ENCODE results near the gene STPG3. TPM values are rescaled to one million over a fixed set of nuclear protein-coding genes. Genes with fewer than 3 reads are reported as not detected.

STPG3 gene
- total and polyA plus RNA-seq, 2 of the 8 experiments (the other 6 are each of a cell fraction or from before 2014, with no cell fraction given) = not detected

DNA sequence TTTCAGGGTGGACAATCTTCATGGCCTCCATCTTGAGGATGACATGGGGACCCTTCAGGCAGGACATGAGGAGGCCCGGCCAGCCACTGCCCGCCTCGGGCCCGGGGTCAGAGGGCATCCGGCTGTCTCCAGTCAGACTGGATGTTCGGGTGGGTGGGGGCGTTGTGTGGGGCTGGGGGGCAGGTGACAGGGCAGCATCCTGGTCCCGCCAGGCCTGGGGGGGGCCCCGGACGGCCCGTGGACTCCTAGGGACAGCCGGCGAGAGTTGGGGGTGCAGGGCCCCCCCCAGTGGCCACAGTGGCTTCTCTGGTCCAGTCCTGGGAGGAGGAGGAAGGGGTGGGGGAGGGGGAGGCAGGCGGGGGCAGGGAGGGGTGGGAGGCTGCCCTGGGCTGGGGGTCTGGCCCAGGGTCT, 30.0 kb upstream of the STPG3 start:
- Histone ChIP-seq H4K8ac (ENCODE audit: extremely low read depth, insufficient read depth, low read length) (no peak overlapping the region), H3K4me1 (replicated peaks in 1 of 4; ENCODE audit: control insufficient read depth in 3 of 4, insufficient read depth in 4 of 4, low read length in 3 of 4) (peaks cover 0 to 18% (median 12%) of the 10 kb centered on the region in 4 experiments; a peak in 5 of 7 replicates), H2AFZ (ENCODE audit: low read length) (no peak overlapping the region), H2BK12ac (ENCODE audit: low read depth, low read length) (no peak overlapping the region), H3K79me2 (ENCODE audit: control insufficient read depth in 1 of 2, insufficient read depth in 2 of 2, low read length in 2 of 2) (no peaks in the 10 kb centered on the region), H3K4me3 (ENCODE audit: extremely low read depth in 1 of 4, insufficient read depth in 2 of 4, low read depth in 3 of 4, low read length in 4 of 4) (peak overlapping the region in 2 of 4 experiments; percentile 63 to 67; a peak in 5 of 8 replicates), H3K23ac (ENCODE audit: insufficient read length) (no peak overlapping the region), H3K27ac (ENCODE audit: low read depth, low read length) (no peak overlapping the region), H3K9me3 (ENCODE audit: insufficient read depth in 2 of 2, low read depth in 1 of 2, low read length in 1 of 2) (no peaks in the 10 kb centered on the region), H2AK5ac (ENCODE audit: low read depth, low read length) (no peak overlapping the region), H4K91ac (replicated peaks; ENCODE audit: insufficient read length, low read length) (no peak overlapping the region), H3K9ac (replicated peaks in 1 of 4; ENCODE audit: extremely low read depth in 1 of 4, low read depth in 3 of 4, low read length in 3 of 4) (no peak overlapping the region), H3K56ac (replicated peaks; ENCODE audit: insufficient read length, low read depth, low read length) (no peak overlapping the region), H2BK20ac (ENCODE audit: low read length) (no peak overlapping the region), H3K14ac (ENCODE audit: insufficient read length) (no peak overlapping the region), H3K18ac (ENCODE audit: extremely low read depth, low read length) (no peak overlapping the region), H2BK5ac (ENCODE audit: low read depth, low read length) (no peak overlapping the region), H3K4me2 (ENCODE audit: insufficient read depth in 1 of 2, low read depth in 2 of 2, low read length in 2 of 2) (peak overlapping the region; percentile 77 to 82), H4K5ac (ENCODE audit: insufficient read length, low read depth, low read length) (no peak overlapping the region), H2BK120ac (replicated peaks; ENCODE audit: low read depth, low read length) (no peak overlapping the region), H3K4ac (replicated peaks; ENCODE audit: insufficient read length, low read depth, low read length) (no peak overlapping the region), H3K23me2 (ENCODE audit: low read depth, low read length) (peaks cover 18% of the 10 kb centered on the region; the same call in 1 of the 2 replicates), H3K27me3 (replicated peaks in 1 of 4; ENCODE audit: control insufficient read depth in 3 of 4, extremely low read depth in 1 of 4, insufficient read depth in 3 of 4, low read length in 3 of 4) (no peaks in the 10 kb centered on the region; a peak in 2 of 7 replicates), H3K79me1 (ENCODE audit: low read depth, low read length) (no peaks in the 10 kb centered on the region), H3K36me3 (ENCODE audit: control insufficient read depth in 2 of 4, insufficient read depth in 4 of 4, low read length in 3 of 4) (peaks cover 0 to 5% (median 2%) of the 10 kb centered on the region in 4 experiments; a peak in 4 of 8 replicates), H2BK15ac (ENCODE audit: low read length) (no peak overlapping the region), H4K20me1 (replicated peaks in 1 of 2; ENCODE audit: control insufficient read depth in 1 of 2, insufficient read depth in 2 of 2, low read length in 2 of 2) (peaks cover 0 to 9% of the 10 kb centered on the region in 2 experiments)
- 73% methylated on average over 3 of the region's 14 CpGs; no CpG with 5 or more reads in 1 of the 2 experiments for WGBS, 2 experiments (ENCODE audit: extremely low coverage in 1 of 2, insufficient coverage in 1 of 2, insufficient read length in 1 of 2, insufficient replicate concordance in 2 of 2, low coverage in 1 of 2, low lambda C conversion rate in 2 of 2, missing lambda C conversion rate in 1 of 2)
- POLR2A ChIA-PET (ENCODE audit: partially characterized antibody) = interaction anchor here (0.5 to 69.9 kb wide), 6 partner anchors 14 to 234 kb away, joined by 3 to 1462 read pairs (median 7); partner anchors contain the start of genes ANAPC2, NDOR1, NELFB and SSNA1
- no peak for DNase-seq (ENCODE audit: low read depth in 1 of 2, low spot score in 2 of 2)
- FAIRE-seq = no peak
- CTCF ChIA-PET (ENCODE audit: partially characterized antibody) = interaction anchor here (0.6 to 20.2 kb wide), 6 partner anchors 12 to 195 kb away, joined by 3 to 204 read pairs (median 4); partner anchors contain the start of genes ANAPC2, SSNA1 and TUBB4B
- TF ChIP-seq SIN3A (conservative IDR thresholded peaks at IDR 0.05 in 1 of 2, IDR thresholded peaks at IDR 0.05 in 1 of 2; ENCODE audit: low read depth in 1 of 2, low read length in 2 of 2) = no peak
- TF ChIP-seq TAF7 (optimal IDR thresholded peaks at IDR 0.05; ENCODE audit: borderline replicate concordance, low read depth, low read length) = no peak
- TF ChIP-seq SIRT6 (IDR thresholded peaks at IDR 0.05; ENCODE audit: low read length) = no peak
- no peak for TF ChIP-seq TBP (IDR thresholded peaks at IDR 0.05; ENCODE audit: low read depth, low read length)
- no peak for TF ChIP-seq PHF8 (conservative IDR thresholded peaks at IDR 0.05; ENCODE audit: low read depth, low read length)
- TF ChIP-seq, protein P1, sequence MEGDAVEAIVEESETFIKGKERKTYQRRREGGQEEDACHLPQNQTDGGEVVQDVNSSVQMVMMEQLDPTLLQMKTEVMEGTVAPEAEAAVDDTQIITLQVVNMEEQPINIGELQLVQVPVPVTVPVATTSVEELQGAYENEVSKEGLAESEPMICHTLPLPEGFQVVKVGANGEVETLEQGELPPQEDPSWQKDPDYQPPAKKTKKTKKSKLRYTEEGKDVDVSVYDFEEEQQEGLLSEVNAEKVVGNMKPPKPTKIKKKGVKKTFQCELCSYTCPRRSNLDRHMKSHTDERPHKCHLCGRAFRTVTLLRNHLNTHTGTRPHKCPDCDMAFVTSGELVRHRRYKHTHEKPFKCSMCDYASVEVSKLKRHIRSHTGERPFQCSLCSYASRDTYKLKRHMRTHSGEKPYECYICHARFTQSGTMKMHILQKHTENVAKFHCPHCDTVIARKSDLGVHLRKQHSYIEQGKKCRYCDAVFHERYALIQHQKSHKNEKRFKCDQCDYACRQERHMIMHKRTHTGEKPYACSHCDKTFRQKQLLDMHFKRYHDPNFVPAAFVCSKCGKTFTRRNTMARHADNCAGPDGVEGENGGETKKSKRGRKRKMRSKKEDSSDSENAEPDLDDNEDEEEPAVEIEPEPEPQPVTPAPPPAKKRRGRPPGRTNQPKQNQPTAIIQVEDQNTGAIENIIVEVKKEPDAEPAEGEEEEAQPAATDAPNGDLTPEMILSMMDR (IDR thresholded peaks at IDR 0.05; ENCODE audit: control extremely low read depth in 1 of 3, insufficient read depth in 1 of 3, low read depth in 1 of 3, low read length in 3 of 3) = no peak
- TF ChIP-seq KDM4A (IDR thresholded peaks at IDR 0.05; ENCODE audit: low read depth, low read length, severe bottlenecking) = no peak
- no peak for TF ChIP-seq POLR2AphosphoS5 (IDR thresholded peaks at IDR 0.05; ENCODE audit: low read depth, low read length)
- no peak for TF ChIP-seq RAD21 (IDR thresholded peaks at IDR 0.05 in 1 of 2, conservative IDR thresholded peaks at IDR 0.05 in 1 of 2; ENCODE audit: low read depth in 2 of 2, low read length in 2 of 2)
- no peak for TF ChIP-seq POU5F1 (IDR thresholded peaks at IDR 0.05; ENCODE audit: low read depth, low read length)

All from H1 (cell line).